Activated T-cell treated with anti-CD3 and anti-CD28 coated beads for 1 hour (primary cell): ENCODE results near the gene ATG10.
"Not testable (repeated sequence)": the region's sequence is repeated elsewhere in the genome, so short reads cannot be mapped to it uniquely, and the experiment has no call there.

Experiments used
- DNase-seq: peaks from one replicate; pipeline ENCODE4 v3.0.0-alpha.2; 2020; ENCODE audit warnings: low read depth

ATG10 gene

DNA sequence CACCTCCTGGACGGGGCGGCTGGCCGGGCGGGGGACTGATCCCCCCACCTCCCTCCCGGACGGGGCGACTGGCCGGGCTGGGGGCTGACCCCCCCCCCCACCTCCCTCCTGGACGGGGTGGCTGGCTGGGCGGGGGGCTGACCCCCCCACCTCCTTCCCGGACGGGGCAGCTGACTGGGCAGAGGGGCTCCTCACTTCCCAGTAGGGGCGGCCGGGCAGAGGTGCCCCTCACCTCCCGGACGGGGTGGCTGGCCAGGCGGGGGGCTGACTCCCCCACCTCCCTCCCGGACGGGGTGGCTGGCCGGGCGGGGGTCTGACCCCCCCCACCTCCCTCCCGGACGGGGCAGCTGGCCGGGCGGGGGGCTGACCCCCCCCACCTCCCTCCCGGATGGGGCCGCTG is 11.3 kb downstream of the ATG10 start:
- not testable (repeated sequence) for DNase-seq

- DNase-seq: not testable (repeated sequence)
These were observed 11.7 kb downstream of the ATG10 start for GRCh38 chr5:81983563-81983962.

- no peak for DNase-seq
These were observed 14.3 kb downstream of the ATG10 start for GRCh38 chr5:81986126-81986525.

DNA sequence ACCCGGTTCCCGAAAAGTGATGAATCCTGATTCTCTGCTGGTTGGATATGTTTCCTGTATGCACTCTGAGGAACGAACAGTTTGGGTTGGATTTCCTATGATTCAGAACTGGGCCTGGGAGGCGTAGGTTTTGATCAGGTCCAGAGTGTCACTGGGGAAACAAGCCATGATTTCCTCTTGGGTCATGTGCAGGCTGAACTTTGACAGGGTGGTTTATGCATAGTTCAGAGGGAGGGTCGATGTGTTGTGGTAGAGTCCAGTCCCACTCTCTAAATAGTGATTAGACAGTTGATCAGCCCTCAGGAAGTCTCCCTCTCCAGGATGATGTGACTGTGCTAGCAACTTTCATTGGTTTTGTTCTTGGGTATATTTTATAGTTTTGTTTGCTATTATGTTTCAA is 17.4 kb downstream of the ATG10 start:
- DNase-seq: no peak

DNA sequence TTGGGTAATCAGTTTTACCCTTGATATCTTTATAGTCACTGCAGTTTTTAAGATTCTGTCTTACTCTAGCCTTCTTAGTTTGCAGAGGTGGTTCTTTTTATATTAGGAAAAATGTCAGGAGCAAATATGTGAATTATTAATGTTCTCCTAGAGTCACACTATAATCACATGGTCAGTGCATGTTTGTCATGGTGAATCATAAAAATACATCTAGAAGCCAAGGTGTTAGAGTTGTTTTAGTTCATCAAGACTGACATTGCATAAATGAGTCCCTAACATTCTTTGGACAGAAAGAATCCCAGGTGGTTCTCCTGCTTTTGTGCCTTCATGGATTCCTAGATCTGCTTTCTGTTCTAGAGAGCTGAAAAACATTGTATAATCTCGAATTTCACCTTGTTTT is 22.9 kb downstream of the ATG10 start:
- DNase-seq: no peak

DNA sequence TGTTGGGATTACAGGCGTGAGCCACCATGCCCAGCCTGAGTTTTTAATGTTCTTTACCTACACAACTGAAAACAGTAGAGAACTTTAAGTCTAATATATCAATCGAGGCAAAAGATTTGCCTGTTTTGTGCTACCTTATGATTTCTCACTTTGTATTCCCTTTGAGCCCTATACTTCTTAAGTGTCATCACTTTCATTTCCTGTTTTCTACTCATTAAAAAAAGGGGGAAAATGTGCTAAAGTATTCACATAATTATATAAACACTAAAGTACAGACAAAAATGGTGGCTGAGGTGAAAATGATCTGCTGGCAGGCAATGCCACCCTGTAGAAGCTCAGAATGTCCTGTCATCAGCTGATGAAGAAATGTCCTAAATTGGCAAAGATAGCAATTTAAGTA is 23.6 kb downstream of the ATG10 start:
- DNase-seq: no peak

GRCh38 chr5:82004511-82004910 is 32.7 kb downstream of the ATG10 start:
- no peak for DNase-seq

DNA sequence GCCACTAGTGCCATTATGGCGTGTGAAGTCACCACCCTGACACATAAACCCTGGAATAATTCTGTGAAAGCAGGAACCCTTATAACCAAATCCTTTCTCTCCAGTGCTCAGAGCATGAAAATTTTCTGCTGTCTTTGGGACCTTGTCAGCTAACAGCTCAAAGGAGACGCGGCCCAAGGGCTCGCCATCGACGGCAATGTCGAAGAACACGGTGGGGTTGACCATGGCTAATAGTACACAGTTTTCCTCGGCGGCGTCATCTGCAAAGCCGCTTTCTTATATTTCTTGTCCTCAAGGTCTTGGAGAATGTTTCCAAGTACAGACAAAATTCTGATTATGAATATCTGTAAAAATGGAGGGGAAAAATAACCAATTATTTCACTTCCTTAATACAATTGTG is 38.0 kb downstream of the ATG10 start:
- not testable (repeated sequence) for DNase-seq

DNA sequence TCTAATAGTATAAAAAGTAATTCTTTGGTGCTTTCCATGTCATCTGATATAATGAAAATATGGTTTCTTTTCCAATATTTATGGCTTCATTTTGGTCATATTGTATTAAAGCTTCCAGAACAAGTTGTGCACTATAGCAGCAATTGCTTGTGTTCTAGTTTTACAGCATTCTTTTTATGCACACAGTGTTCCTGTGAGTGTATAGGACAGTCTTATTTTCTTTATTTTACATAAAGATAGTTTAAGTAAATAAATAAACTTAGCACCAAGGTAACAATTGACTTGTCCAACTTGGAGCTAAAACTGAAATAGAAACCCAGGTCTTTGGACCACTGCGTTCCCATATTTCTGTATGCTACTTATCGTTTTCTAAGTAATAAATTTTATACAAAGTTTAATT is 38.9 kb downstream of the ATG10 start:
- no peak for DNase-seq

GRCh38 chr5:82011761-82012160 is 39.9 kb downstream of the ATG10 start:
- DNase-seq: no peak

DNA sequence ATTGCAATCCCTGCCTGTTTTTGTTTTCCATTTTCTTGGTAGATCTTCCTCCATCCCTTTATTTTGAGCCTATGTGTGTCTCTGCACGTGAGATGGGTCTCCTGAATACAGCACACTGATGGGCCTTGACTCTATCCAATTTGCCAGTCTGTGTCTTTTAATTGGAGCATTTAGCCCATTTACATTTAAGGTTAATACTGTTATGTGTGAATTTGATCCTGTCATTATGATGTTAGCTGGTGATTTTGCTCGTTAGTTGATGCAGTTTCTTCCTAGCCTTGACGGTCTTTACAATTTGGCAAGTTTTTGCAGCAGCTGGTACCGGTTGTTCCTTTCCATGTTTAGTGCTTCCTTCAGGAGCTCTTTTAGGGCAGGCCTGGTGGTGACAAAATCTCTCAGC is 42.8 kb downstream of the ATG10 start:
- DNase-seq: not testable (repeated sequence)

- no peak for DNase-seq
These were observed 46.6 kb downstream of the ATG10 start for GRCh38 chr5:82018462-82018861.

DNA sequence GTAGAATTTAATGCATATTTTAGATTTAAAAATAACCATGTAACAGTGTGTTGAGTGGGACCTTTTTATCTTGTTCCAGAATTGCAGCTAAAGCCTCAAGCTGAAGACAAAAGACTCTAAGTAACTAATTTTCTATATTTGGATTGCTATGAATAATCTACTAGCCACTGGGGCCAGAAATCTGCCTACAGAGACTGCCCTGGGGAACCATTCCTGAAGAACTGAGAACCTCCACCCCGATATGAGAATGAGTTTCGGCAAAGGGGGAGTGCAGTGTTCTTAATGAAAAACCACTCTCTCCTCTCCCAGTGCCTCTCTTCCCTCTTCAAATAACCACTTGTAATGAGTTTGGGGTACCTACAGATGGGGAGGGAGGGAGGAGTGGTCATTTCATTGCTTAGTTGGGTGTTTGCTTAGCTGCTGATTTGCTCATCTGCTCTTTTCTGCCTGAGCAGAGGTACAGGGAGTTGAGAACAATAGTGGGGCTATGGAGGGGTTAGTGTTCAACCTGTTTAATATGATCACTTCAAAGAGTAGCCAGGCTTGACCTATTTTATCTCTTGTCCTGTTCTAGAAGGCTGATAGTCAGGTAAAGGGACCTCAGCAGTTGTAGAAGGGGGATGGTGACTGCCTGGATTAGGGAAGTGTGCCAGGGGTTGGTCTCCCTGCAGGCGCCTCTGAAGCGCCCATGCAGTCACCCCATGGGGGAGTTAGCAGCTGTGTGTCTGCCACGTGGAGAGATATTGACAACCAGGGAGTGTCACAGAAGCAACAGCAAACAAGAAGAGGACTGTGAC is 47.7 kb downstream of the ATG10 start:
- DNase-seq: no peak

DNA sequence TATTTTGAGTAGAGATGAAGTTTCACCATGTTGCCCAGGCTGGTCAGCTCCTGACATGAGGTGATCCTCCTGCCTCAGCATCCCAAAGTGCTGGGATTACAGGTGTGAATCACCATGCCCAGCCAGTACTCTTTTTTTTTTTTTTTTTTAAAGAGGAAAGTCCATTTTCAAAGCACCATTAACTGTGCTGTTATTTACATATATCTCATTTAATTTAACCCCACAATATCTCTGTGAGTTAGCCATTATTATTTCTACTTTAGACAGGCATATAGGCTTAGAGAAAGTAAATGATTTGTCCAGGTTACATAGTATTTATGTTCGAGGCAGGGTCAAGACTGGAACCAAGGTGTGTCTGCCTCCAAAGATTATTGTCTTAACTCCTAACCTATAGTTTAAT is 50.7 kb downstream of the ATG10 start:
- DNase-seq: no peak

- DNase-seq: no peak
These were observed 51.8 kb downstream of the ATG10 start for GRCh38 chr5:82023644-82024043.

- no peak for DNase-seq
These were observed 59.6 kb downstream of the ATG10 start for GRCh38 chr5:82031220-82032119.

- DNase-seq: not testable (repeated sequence)
These were observed 71.1 kb downstream of the ATG10 start for GRCh38 chr5:82042894-82043293.

GRCh38 chr5:82044010-82044409 is 72.2 kb downstream of the ATG10 start:
- no peak for DNase-seq

GRCh38 chr5:82045554-82046275 is 73.9 kb downstream of the ATG10 start:
- DNase-seq: no peak

- DNase-seq: no peak
These were observed 74.4 kb downstream of the ATG10 start for GRCh38 chr5:82046276-82046647.

DNA sequence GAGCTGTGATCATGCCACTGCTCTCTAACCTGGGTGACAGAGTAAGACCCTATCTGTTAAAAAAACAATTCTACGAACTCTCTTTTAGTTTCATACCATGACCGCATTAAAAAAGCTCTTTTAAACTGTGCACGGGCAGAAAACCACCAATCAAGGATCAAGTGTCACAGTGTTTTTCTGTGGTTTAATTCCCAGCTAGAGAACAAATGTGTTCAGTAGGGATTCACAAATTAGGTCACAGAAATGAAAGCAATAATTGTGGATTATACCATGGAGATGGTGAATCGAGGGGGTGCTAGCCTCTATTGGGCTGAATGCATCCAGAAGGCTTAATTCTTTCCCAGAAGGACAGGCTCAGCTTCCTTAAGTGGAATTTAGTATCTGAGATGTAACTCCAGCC is 79.1 kb downstream of the ATG10 start:
- DNase-seq: no peak

DNA sequence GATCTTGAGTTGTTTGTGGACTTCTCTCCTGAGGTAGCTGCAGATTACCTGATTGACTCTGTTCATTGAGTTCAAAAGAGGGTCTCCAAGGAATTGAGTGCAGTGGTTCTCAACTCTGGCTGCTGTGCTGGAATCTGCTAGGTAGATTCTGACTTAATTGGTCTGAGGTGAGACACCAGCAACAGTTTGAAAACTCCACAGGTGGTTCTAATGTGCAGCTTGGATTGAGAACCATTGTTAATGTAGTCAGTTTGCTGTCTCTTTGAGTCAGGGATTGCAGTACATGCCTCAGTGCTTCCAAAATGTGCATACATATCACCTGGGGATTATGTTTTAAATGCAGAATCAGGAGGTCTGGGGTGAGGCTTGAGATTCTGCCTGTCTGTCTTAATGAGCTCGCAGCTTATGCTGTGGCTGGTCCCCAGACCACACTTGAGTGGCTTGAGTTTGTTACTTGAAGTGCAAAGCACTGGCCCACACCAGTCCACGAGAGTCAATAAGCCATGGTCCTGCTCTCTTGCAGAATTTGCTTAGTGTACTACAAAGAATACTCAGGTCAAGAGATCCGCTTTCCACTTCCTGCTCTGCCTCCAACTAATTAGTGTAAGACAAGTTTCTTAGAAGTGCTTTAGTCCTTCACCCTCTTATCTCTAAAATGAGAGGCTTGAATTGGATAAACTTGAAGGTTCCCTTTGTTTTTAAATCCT is 82.3 kb downstream of the ATG10 start:
- no peak for DNase-seq
